Lower leg skin (tissue), 3 donors: ENCODE data around the gene CIP2A.

Experiments
- CTCF ChIP-seq, 3 donors: fragments of 450-650 bp; IDR thresholded peaks; one replicate each; pipeline ENCODE4 v1.5.1; 2016; ENCODE audit warnings: antibody characterized with exemption in 3 of 3, mild to moderate bottlenecking in 3 of 3, moderate library complexity in 2 of 3
- POLR2A ChIP-seq, 2 donors: fragments of 450-650 bp; IDR thresholded peaks; one replicate each; pipeline ENCODE4 v1.6.1; 2016 to 2017; ENCODE audit warnings: antibody characterized with exemption in 2 of 2, mild to moderate bottlenecking in 1 of 2, moderate library complexity in 1 of 2

GRCh38 chr3:108554229-108554628 lies 35.0 kb downstream of the CIP2A start:
- no peak for TF ChIP-seq CTCF (IDR thresholded peaks at IDR 0.05)
- no peak for TF ChIP-seq POLR2A (IDR thresholded peaks at IDR 0.05)
